ENCODE data around the gene OLA1. TPM values are rescaled to one million over a fixed set of nuclear protein-coding genes. Genes with fewer than 3 reads are reported as not detected.

Gene OLA1
- polyA plus RNA-seq, 2 of the 4 experiments (the other 2 are of a cell fraction), result 127 to 226 TPM

GRCh38 chr2:174266288-174266687 is 18.0 kb upstream of the OLA1 start:
- FAIRE-seq, result no peak
- Histone ChIP-seq H3K4me3 (no peak overlapping the region), H3K9me3 (no peaks in the 10 kb centered on the region), H3K27ac (no peak overlapping the region), H3K4me2 (no peak overlapping the region), H3K4me1 (peaks cover 14% of the 10 kb centered on the region)
- TF ChIP-seq GATA3 (IDR thresholded peaks at IDR 0.05; ENCODE audit: borderline replicate concordance) (no peak), JUN (IDR thresholded peaks at IDR 0.05) (no peak), CBX8 (IDR thresholded peaks at IDR 0.05) (no peak), JUNB (IDR thresholded peaks at IDR 0.05) (no peak), RFX5 (IDR thresholded peaks at IDR 0.05) (no peak), KDM5A (IDR thresholded peaks at IDR 0.05) (no peak), FOXS1 (CRISPR knock-in tag; IDR thresholded peaks at IDR 0.05) (no peak), CEBPB (IDR thresholded peaks at IDR 0.05) (no peak), TFCP2L1 (CRISPR knock-in tag; IDR thresholded peaks at IDR 0.05) (no peak), RNF2 (IDR thresholded peaks at IDR 0.05; ENCODE audit: borderline replicate concordance, low read depth) (no peak), HOXB5 (CRISPR knock-in tag; IDR thresholded peaks at IDR 0.05) (no peak), HOXB13 (CRISPR knock-in tag; IDR thresholded peaks at IDR 0.05; ENCODE audit: low read depth) (no peak), CHD2 (IDR thresholded peaks at IDR 0.05; ENCODE audit: low read length, partially characterized antibody) (no peak)
- TF ChIP-seq, protein P1, sequence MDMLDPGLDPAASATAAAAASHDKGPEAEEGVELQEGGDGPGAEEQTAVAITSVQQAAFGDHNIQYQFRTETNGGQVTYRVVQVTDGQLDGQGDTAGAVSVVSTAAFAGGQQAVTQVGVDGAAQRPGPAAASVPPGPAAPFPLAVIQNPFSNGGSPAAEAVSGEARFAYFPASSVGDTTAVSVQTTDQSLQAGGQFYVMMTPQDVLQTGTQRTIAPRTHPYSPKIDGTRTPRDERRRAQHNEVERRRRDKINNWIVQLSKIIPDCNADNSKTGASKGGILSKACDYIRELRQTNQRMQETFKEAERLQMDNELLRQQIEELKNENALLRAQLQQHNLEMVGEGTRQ (IDR thresholded peaks at IDR 0.05), result no peak
- TF ChIP-seq, protein P2, sequence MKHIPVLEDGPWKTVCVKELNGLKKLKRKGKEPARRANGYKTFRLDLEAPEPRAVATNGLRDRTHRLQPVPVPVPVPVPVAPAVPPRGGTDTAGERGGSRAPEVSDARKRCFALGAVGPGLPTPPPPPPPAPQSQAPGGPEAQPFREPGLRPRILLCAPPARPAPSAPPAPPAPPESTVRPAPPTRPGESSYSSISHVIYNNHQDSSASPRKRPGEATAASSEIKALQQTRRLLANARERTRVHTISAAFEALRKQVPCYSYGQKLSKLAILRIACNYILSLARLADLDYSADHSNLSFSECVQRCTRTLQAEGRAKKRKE (CRISPR knock-in tag; IDR thresholded peaks at IDR 0.05; ENCODE audit: low read depth), result no peak
- TF ChIP-seq, protein P3, sequence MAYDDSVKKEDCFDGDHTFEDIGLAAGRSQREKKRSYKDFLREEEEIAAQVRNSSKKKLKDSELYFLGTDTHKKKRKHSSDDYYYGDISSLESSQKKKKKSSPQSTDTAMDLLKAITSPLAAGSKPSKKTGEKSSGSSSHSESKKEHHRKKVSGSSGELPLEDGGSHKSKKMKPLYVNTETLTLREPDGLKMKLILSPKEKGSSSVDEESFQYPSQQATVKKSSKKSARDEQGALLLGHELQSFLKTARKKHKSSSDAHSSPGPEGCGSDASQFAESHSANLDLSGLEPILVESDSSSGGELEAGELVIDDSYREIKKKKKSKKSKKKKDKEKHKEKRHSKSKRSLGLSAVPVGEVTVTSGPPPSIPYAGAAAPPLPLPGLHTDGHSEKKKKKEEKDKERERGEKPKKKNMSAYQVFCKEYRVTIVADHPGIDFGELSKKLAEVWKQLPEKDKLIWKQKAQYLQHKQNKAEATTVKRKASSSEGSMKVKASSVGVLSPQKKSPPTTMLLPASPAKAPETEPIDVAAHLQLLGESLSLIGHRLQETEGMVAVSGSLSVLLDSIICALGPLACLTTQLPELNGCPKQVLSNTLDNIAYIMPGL (CRISPR knock-in tag; IDR thresholded peaks at IDR 0.05; ENCODE audit: borderline replicate concordance), result no peak
- TF ChIP-seq, protein P4, sequence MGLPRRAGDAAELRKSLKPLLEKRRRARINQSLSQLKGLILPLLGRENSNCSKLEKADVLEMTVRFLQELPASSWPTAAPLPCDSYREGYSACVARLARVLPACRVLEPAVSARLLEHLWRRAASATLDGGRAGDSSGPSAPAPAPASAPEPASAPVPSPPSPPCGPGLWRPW (IDR thresholded peaks at IDR 0.05), result no peak
- TF ChIP-seq, protein P5, sequence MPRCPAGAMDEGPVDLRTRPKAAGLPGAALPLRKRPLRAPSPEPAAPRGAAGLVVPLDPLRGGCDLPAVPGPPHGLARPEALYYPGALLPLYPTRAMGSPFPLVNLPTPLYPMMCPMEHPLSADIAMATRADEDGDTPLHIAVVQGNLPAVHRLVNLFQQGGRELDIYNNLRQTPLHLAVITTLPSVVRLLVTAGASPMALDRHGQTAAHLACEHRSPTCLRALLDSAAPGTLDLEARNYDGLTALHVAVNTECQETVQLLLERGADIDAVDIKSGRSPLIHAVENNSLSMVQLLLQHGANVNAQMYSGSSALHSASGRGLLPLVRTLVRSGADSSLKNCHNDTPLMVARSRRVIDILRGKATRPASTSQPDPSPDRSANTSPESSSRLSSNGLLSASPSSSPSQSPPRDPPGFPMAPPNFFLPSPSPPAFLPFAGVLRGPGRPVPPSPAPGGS (IDR thresholded peaks at IDR 0.05), result no peak
- POLR2A ChIA-PET, result no interaction called here
- no peak for DNase-seq (ENCODE audit: low read depth in 1 of 2, low spot score in 1 of 2)
- ATAC-seq, result no peak
- CTCF ChIA-PET, result interaction anchor here (0.7 kb wide), 1 partner anchor 256 kb away, joined by 3 read pairs; no protein-coding TSS in a partner anchor
- WGBS (ENCODE audit: missing lambda C conversion rate), result 87% methylated on average over 5 of the region's 5 CpGs

GRCh38 chr2:174263997-174264396 is 15.7 kb upstream of the OLA1 start:
- Histone ChIP-seq H3K4me2 (peak overlapping the region; percentile 68), H3K27ac (peak overlapping the region; percentile 71 to 87), H3K4me3 (no peak overlapping the region), H3K9me3 (no peaks in the 10 kb centered on the region), H3K4me1 (peaks cover 18% of the 10 kb centered on the region)
- DNase-seq (ENCODE audit: low read depth in 1 of 2, low spot score in 1 of 2) (peak; percentile 56 to 81), ATAC-seq (peak; percentile 98 to 100), FAIRE-seq (peak; percentile 84)
- 1% methylated on average over 3 of the region's 3 CpGs for WGBS (ENCODE audit: missing lambda C conversion rate)
- POLR2A ChIA-PET, result interaction anchor here (1.5 kb wide), 1 partner anchor 15 kb away, joined by 12 read pairs; the partner anchor contains the start of gene OLA1
- CTCF ChIA-PET, result interaction anchor here (1.0 kb wide), 1 partner anchor 14 kb away, joined by 3 read pairs; no protein-coding TSS in a partner anchor
- TF ChIP-seq, protein P3 (CRISPR knock-in tag; IDR thresholded peaks at IDR 0.05; ENCODE audit: borderline replicate concordance), result no peak
- peak; percentile 45; the same call in 1 of the 2 replicates for TF ChIP-seq JUNB (IDR thresholded peaks at IDR 0.05)
- TF ChIP-seq RCOR1 (IDR thresholded peaks at IDR 0.05; ENCODE audit: low read depth, low read length), result no peak
- TF ChIP-seq JUN (IDR thresholded peaks at IDR 0.05), result peak; percentile 27 to 41; a peak in 2 of 5 replicates
- TF ChIP-seq, protein P4 (IDR thresholded peaks at IDR 0.05), result 0 out of 2 replicates have a peak, but pooled peaks have one; percentile 11
- no peak for TF ChIP-seq HOXB13 (CRISPR knock-in tag; IDR thresholded peaks at IDR 0.05; ENCODE audit: low read depth)
- TF ChIP-seq CBX2 (IDR thresholded peaks at IDR 0.05; ENCODE audit: borderline replicate concordance, low read depth), result no peak
- TF ChIP-seq SREBF2 (IDR thresholded peaks at IDR 0.05), result no peak
- TF ChIP-seq HEYL (CRISPR knock-in tag; IDR thresholded peaks at IDR 0.05), result no peak
- no peak for TF ChIP-seq NPAS2 (CRISPR knock-in tag; IDR thresholded peaks at IDR 0.05; ENCODE audit: borderline replicate concordance)
- TF ChIP-seq ESRRA (IDR thresholded peaks at IDR 0.05; ENCODE audit: borderline replicate concordance, low read length), result no peak
- TF ChIP-seq ZC3H11A (IDR thresholded peaks at IDR 0.05), result no peak
- no peak for TF ChIP-seq SMC3 (IDR thresholded peaks at IDR 0.05)
- no peak for TF ChIP-seq HDAC2 (IDR thresholded peaks at IDR 0.05)
- no peak for TF ChIP-seq PHF8 (IDR thresholded peaks at IDR 0.05; ENCODE audit: borderline replicate concordance, low read depth)
- TF ChIP-seq RFX5 (IDR thresholded peaks at IDR 0.05), result no peak
- no peak for TF ChIP-seq EP300 (IDR thresholded peaks at IDR 0.05)
- TF ChIP-seq MYC (IDR thresholded peaks at IDR 0.05; ENCODE audit: borderline replicate concordance, low read length), result no peak
- TF ChIP-seq ZNF302 (CRISPR knock-in tag; IDR thresholded peaks at IDR 0.05), result no peak
- no peak for TF ChIP-seq POLR2A (IDR thresholded peaks at IDR 0.05; ENCODE audit: low read length)

All from A549 (cell line).